Osteoblast (primary cell): Measurements from ENCODE around the gene UPK2. TPM values are rescaled to one million over a fixed set of nuclear protein-coding genes. Genes with fewer than 3 reads are reported as not detected.

Experiments used
- DNase-seq: peaks from one replicate; pipeline ENCODE4 v3.0.0; 2011; ENCODE audit warnings: low spot score, mixed read lengths; ENCODE audit not compliant: insufficient read length; ENCODE audit errors: missing footprints
- H2AFZ ChIP-seq: 2 replicates; pipeline ENCODE4 v1.6.0; 2011; ENCODE audit warnings: mild to moderate bottlenecking, low read length
- H3K27ac ChIP-seq: 2 replicates; pipeline ENCODE4 v1.5.1; 2011; ENCODE audit warnings: mild to moderate bottlenecking, low read depth, low read length, moderate library complexity
- H3K27me3 ChIP-seq: 2 replicates; pipeline ENCODE4 v1.6.0; 2012; ENCODE audit warnings: mild to moderate bottlenecking, control low read depth, inconsistent platforms, low read length, moderate library complexity; ENCODE audit not compliant: insufficient read depth
- H3K36me3 ChIP-seq: 2 replicates; pipeline ENCODE4 v1.5.1; 2011; ENCODE audit warnings: mild to moderate bottlenecking, low read length, control low read depth, moderate library complexity; ENCODE audit not compliant: insufficient read depth
- H3K4me1 ChIP-seq: 2 replicates; pipeline ENCODE4 v1.5.1; 2011; ENCODE audit warnings: mild to moderate bottlenecking, low read length, control low read depth, moderate library complexity; ENCODE audit not compliant: insufficient read depth
- H3K4me2 ChIP-seq: 2 replicates; pipeline ENCODE4 v1.6.0; 2011; ENCODE audit warnings: mild to moderate bottlenecking, low read length; ENCODE audit not compliant: insufficient read depth
- H3K4me3 ChIP-seq: fragments of 200-600 bp; sonication (generic); 3 replicates; pipeline ENCODE4 v1.5.1; 2012; ENCODE audit warnings: mild to moderate bottlenecking, low read length, inconsistent platforms; ENCODE audit not compliant: insufficient read depth
- H3K79me2 ChIP-seq: 2 replicates; pipeline ENCODE4 v1.6.0; 2012; ENCODE audit warnings: mild to moderate bottlenecking, low read length, control low read depth, inconsistent platforms; ENCODE audit not compliant: insufficient read depth
- H3K9me3 ChIP-seq: 2 replicates; pipeline ENCODE4 v1.5.1; 2011; ENCODE audit warnings: low read depth, low read length, control low read depth
- H4K20me1 ChIP-seq: 2 replicates; pipeline ENCODE4 v1.6.0; 2012; ENCODE audit warnings: mild to moderate bottlenecking, low read length, control low read depth; ENCODE audit not compliant: insufficient read depth
- CTCF ChIP-seq: IDR thresholded peaks from 2 replicates; pipeline ENCODE4 v1.5.1; 2011; ENCODE audit warnings: mild to moderate bottlenecking, low read depth, low read length, moderate library complexity; ENCODE audit errors: extremely low read depth
- total RNA-seq: library from RNA; depleted of rRNA; stranded (reverse); fragments of >200 nt; gene quantifications from 2 replicates; pipeline ENCODE4 v1.2.3, GENCODE V29; 2012

Gene UPK2
- total RNA-seq, 1 donor, result not detected

GRCh38 chr11:118908901-118909618 is 47.0 kb upstream of the UPK2 start:
- H3K9me3 ChIP-seq, result no peaks in the 10 kb centered on the region
- H3K27ac ChIP-seq, result peak overlapping the region; percentile 99
- peaks cover 52% of the 10 kb centered on the region for H3K4me1 ChIP-seq
- no peak for TF ChIP-seq CTCF
- DNase-seq, result peak; percentile 96
- H3K4me3 ChIP-seq, result peak overlapping the region; percentile 54
- no peak overlapping the region for H2AFZ ChIP-seq
- peaks cover 80% of the 10 kb centered on the region for H3K79me2 ChIP-seq
- no peaks in the 10 kb centered on the region for H3K27me3 ChIP-seq
- H4K20me1 ChIP-seq, result peaks cover 38% of the 10 kb centered on the region
- peaks cover 36% of the 10 kb centered on the region for H3K36me3 ChIP-seq
- peak overlapping the region; percentile 72 for H3K4me2 ChIP-seq

- Histone ChIP-seq H3K36me3 (peaks cover 29% of the 10 kb centered on the region), H4K20me1 (peaks cover 34% of the 10 kb centered on the region), H2AFZ (no peak overlapping the region), H3K79me2 (peaks cover 83% of the 10 kb centered on the region), H3K27me3 (no peaks in the 10 kb centered on the region), H3K27ac (peak overlapping the region; percentile 99), H3K4me2 (peak overlapping the region; percentile 72), H3K9me3 (no peaks in the 10 kb centered on the region), H3K4me1 (peaks cover 58% of the 10 kb centered on the region), H3K4me3 (peak overlapping the region; percentile 54)
- peak; percentile 75 for DNase-seq
- no peak for TF ChIP-seq CTCF
These were observed 46.3 kb upstream of the UPK2 start for GRCh38 chr11:118909619-118910308.

GRCh38 chr11:118910309-118911112 is 45.6 kb upstream of the UPK2 start:
- Histone ChIP-seq H3K4me1 (peaks cover 64% of the 10 kb centered on the region), H4K20me1 (peaks cover 32% of the 10 kb centered on the region), H3K9me3 (no peaks in the 10 kb centered on the region), H3K4me2 (peak overlapping the region; percentile 81), H3K36me3 (peaks cover 26% of the 10 kb centered on the region), H3K79me2 (peaks cover 86% of the 10 kb centered on the region), H3K4me3 (peak overlapping the region; percentile 57), H3K27me3 (no peaks in the 10 kb centered on the region), H3K27ac (peak overlapping the region; percentile 99), H2AFZ (no peak overlapping the region)
- TF ChIP-seq CTCF, result no peak
- peak; percentile 98 for DNase-seq
